ENCODE results near the gene STX1A. TPM values are rescaled to one million over a fixed set of nuclear protein-coding genes. Genes with fewer than 3 reads are reported as not detected.

Gene STX1A
- polyA plus RNA-seq, 1 donor from 2014 or later = 1.6 TPM

Other genes with a start within 250 kb of the STX1A start
- 22.4 TPM for gene BAZ1B, start 197.4 kb downstream of the STX1A start, polyA plus RNA-seq
- 78.5 TPM for gene BCL7B, start 162.0 kb downstream of the STX1A start, polyA plus RNA-seq
- 21.3 TPM for gene TBL2, start 141.1 kb downstream of the STX1A start, polyA plus RNA-seq
- not detected for gene MLXIPL, start 95.1 kb downstream of the STX1A start, polyA plus RNA-seq
- 0.39 TPM for gene VPS37D, start 51.8 kb downstream of the STX1A start, polyA plus RNA-seq
- gene DNAJC30, start 36.2 kb downstream of the STX1A start, polyA plus RNA-seq = 11.3 TPM
- gene BUD23, start 36.1 kb downstream of the STX1A start, polyA plus RNA-seq = 137 TPM
- gene ABHD11, start 19.1 kb upstream of the STX1A start, polyA plus RNA-seq = 13.6 TPM
- not detected for gene CLDN3, start 50.6 kb upstream of the STX1A start, polyA plus RNA-seq
- gene CLDN4, start 111.3 kb upstream of the STX1A start, polyA plus RNA-seq = not detected
- gene METTL27, start 122.8 kb upstream of the STX1A start, polyA plus RNA-seq = not detected
- gene TMEM270, start 141.5 kb upstream of the STX1A start, polyA plus RNA-seq = not detected